MM.1S (cell line): ENCODE results near the gene SYT9.

Source experiments
- CTCF ChIP-seq: fragments of 300-600 bp; sonication (generic); IDR thresholded peaks from 2 replicates; pipeline ENCODE4 v1.5.1; 2016; ENCODE audit warnings: antibody characterized with exemption, low read length, mixed read lengths
- EZH2phosphoT487 ChIP-seq: fragments of 300-600 bp; sonication (generic); IDR thresholded peaks from 2 replicates; pipeline ENCODE4 v1.6.1; 2018; ENCODE audit warnings: antibody characterized with exemption, low read length

- no peak for TF ChIP-seq CTCF
- no peak for TF ChIP-seq EZH2phosphoT487
Observed at GRCh38 chr11:7462706-7463105, 211.0 kb downstream of the SYT9 start.
